ENCODE measurements around the gene CAPN7.

Gene CAPN7

DNA sequence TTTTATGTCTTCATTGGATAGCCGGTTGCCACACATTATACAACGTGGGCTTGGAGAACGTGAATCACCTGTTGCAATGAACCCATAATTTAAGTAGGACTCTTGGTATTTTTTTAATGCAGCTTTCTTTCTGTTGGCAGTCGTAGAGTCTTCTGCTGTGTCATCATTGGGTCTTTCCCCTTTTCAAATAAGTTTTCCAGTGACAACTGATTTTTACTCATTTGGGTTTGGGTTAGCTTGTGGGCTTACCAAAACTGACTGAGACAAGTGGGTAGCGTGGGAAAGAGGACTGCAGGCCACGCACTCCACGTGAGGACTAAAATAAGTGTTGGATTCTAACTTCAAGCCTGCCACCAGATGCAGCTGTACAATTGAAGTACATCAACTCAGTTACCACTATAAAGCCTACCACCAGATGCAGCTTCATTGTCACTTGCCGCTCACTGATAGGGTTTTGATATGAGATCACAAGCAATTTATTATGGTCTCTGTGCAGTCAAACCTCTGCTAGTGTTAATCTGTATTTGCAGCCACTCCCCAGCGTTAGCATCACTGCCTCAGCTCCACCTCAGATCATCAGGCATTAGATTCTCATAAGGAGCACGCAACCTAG, 6.4 kb upstream of the CAPN7 start:
- DNase-seq, result no peak

DNA sequence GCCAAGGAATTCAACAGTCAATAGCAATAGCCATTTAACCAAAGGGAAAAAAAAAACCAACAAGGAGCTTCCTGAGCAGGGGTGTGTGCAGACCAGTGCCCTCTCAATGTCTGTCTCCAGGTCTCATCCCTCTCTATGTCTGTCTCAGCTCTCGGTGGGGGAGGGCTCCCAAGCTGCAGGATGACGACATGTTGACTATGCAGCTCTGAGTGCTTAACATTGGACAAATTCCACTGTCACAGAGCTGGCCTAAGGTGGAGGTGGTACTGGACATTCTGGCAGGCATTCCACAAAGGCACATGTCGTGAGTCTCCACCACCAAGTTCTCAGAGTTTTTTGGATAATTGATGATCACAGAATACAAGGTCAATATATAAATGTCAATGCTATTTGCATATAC, 2.0 kb upstream of the CAPN7 start:
- DNase-seq, result no peak

DNA sequence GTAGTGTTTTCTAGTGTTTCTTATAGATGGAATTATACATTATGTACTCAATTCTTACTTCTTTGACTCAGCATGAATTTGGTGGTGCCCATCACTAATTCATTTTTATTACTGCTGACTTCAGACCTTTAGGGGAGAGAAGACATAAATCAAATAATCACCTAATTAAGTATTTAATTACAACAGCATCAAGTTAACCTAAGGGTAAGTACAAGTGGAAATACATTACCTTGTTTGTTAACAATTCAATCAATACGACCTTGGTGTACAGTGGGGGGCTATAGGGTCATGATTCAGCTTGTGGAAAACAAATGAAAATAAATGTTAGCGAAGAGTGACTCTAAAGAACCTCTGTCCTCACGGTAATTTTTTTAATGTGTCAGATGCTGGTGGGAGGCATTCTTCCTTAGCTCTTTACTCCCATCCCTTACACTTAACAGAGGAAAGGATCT, 538 bp upstream of the CAPN7 start:
- no peak for DNase-seq

DNA sequence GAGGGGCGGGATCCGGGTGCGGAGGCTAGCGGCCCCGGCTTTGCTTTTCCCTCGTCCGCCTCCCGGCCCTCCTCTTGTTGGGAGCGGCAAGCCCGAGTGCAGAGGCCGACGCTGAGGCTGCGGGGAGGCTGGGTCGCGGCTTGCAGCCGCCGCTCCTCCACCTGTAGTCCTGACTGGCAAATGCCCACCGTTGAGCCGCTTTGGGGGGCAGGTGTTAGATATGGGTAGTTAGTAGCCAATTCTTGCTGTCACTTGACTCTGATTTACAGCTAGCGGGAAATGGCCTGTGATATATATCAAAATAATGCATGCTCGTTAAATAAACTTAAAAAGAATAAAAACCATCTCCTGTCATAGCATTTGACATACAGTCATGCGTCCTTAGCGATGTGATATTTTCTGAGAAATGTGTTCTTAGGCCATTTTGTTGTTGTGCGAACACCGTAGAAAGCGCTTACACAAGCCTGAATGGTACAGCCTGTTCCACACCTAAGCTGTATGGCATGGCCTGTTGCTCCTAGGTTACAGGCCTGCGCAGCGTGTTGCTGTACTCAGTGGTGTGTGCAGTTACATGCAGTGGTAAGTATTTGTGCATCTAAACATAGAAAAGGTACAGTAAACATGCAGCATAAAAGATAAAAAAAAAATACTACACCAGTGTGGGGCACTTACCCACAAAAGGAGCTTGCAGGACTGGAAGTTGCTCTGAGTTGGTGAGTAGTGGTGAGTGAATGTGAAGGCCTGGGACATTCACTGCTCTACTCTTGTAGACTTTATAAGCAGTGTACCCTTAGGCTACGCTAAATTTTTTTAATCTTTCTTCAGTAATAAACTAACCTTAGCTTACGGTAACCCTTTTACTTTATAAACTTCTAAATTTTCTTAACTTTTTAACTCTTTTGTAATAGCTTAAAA, 873 bp downstream of the CAPN7 start:
- no peak for DNase-seq

DNA sequence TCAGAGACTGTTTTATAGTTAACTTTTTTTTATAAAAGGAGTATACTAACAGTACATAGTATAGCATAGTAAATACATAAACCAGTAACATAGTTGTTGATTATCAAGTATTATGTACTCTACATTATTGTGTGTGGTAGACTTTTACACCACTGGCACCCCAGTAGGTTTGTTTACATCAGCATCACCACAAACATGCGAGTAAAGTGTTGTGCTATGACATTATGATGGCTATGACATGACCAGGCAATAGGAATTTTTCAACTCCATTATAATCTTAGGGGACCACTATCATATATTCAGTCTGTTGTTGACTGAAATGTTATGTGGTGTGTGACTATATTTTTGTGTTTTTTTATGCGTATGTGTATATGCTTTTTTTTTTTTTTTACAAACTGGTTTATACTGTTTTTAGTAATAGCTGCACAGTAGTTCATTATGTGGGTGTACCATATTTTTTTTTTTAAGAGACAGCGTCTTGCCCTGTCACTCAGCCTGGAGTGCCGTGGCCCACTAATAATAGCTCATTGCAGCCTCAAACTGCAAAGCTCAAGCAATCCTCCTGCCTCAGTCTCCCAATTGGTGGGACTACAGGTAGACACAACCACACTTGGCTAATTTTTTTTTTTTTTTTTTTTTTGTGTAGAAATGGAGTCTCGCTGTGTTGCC, 1.9 kb downstream of the CAPN7 start:
- DNase-seq, result no peak

DNA sequence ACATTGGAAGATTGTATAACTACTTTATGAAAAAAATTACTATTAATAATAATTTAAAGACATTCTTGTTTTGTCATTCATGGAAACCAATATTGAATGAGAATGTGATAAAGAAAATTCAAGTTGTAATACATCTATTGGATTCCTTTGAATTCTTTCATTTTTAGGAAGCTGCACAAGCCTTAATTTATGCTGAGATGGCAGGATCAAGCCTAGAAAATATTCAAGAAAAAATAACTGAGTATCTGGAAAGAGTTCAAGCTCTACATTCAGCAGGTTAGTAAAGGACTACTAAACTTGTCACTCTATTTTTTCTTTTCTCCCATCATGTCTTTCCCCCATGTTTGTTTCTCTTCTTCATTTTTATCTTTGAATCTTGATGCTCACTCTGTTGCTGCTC, 5.9 kb downstream of the CAPN7 start:
- no peak for DNase-seq

DNA sequence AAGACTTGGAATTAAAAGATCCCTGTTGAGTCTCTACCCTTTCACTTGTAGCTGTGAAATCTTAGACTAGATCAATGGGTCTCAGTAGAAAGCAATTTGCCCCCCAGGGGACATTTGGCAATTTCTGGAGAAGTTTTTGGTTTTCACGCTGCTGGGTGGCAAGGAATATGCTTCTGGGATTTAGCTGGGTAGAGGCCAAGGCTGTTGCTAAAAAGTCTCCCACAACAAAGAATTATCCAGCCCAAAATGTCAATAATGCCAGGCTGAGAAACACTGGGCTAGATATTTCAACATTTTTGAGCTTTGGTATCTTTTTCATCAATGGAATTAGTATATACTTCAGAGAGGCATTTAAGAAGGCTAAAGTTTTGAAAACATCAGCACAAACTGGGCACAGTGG, 8.7 kb downstream of the CAPN7 start:
- no peak for DNase-seq

DNA sequence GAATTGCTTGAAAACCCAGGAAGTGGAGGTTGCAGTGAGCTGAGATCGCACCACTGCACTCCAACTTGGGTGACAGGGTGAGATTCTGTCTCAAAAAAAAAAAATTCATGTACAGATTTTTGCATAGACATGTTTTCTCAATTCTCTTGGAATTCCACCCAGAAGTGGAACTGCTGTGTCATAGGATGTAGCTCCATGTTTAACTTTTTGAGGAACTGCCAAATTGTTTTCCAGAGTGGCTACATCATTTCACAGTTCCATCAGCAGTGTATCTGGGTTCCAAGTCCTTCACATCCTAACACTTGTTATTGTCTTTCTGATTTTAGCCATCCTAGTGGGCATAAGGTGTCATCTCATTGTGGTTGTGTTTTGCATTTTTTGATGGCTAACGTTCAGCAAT, 9.9 kb downstream of the CAPN7 start:
- DNase-seq, result no peak

DNA sequence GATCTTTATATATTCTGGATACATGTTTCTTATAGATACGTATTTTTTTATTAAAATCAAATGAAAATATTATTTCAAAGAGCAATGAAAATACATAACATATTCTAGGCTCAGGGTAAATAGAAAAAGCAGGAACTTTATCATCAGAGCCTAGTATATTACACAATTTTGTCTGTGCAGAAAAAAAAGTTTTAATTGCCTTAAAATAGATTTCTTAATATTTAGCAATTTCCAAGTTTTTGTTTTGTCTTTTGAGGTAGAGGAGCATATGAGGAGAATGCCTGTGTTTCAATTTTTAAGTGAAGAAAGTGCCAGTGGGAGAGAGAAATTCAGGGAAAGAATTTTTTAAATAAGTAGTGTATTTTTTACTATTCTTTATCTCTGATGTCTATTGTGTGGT, 10.5 kb downstream of the CAPN7 start:
- DNase-seq, result no peak

DNA sequence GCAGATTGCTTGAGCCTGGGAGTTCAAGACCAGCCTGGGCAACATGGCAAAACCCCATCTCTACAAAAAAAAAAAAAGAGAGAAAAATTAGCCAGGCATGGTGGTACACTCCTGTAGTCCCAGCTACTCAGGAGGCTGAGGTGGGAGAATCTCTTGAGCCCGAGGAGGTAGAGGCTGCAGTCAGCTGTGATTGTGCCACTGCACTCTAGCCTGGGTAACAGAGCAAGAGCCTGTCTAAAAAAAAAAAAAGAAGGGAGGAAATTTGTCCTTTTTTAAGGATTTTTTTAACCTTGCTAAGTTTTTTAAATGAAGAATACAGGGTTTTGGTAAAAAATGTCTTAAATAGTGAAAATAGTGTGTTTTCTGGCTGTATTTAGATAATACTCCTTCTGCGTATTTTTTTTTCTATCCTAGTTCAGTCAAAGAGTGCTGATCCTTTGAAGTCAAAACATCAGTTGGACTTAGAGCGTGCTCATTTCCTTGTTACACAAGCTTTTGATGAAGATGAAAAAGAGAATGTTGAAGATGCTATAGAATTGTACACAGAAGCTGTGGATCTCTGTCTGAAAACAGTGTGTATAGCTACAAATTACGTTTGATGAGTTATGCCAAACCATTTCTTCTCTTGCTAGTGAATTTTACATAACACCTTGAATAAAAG, 11.1 kb downstream of the CAPN7 start:
- no peak for DNase-seq

DNA sequence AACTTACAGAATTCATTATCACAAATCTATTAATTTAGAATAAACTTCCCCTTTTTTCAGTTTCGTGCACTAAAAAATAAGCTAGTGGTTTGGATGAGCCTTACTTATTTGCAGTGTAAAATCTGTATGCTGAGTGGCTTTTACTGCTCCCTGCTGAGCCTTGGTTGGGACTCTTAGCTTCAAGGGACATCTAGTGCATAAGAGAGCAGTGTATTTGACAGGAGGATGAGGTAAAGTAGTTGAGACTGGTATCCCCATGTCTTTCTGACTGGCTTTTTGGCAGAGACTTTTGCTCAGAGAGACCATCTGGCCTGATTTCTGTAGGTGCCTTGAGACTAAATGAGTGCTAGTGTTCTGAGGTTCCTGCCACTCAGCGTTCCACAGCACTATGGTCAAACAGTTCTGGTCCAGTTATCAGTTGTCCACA, 11.8 kb downstream of the CAPN7 start:
- DNase-seq, result no peak

DNA sequence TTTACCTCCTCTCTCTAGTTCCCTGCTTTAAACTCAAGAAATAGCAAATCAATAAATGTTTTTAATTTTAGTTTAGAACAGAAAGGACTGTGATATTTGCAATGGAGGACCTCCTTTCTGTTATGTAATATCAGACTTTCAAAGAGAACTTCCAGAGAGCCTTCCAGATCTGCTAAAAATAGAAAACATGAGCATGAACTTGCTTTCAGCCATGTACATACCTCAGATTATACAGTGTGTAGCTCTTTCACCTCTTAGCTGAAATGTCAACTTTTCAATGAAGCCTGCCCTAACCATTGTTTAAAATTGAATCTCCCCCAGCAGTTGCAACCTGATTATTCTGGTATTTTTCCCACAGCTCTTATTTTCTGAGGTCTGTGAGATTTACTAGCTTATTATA, 12.6 kb downstream of the CAPN7 start:
- no peak for DNase-seq

DNA sequence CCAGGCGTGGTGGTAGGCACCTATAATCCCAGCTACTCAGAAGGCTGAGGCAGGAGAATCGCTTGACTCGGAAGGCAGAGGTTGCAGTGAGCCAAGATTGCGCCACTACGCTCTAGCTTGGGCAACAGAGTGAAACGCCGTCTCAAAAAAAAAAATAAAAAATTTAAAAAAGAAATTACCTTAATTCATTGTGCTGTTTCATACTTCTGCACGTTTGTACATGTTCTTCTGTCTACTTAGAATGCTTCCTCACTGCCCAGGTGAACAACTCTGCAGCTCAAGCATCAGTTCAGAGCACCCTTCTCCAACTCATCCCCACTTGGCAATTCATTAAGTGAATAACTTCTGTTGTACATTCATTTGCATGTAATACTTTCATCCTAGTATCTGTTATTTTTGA, 14.0 kb downstream of the CAPN7 start:
- DNase-seq, result no peak

DNA sequence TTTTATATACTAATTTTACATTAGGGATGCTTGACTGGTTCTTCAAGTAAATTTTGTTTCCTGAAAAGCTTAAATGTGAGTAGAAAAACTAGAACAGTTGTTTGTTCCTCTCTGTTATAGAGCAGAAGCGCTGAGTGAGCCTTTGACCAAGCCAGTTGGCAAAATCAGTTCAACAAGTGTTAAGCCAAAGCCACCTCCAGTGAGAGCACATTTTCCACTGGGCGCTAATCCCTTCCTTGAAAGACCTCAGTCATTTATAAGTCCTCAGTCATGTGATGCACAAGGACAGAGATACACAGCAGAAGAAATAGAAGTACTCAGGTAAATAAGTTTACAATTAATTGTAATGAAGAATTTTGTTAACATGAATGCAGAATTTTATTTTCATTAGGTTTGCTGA, 14.6 kb downstream of the CAPN7 start:
- peak in 3 of 51 donors; percentile 5 to 16 (median 11) for DNase-seq

DNA sequence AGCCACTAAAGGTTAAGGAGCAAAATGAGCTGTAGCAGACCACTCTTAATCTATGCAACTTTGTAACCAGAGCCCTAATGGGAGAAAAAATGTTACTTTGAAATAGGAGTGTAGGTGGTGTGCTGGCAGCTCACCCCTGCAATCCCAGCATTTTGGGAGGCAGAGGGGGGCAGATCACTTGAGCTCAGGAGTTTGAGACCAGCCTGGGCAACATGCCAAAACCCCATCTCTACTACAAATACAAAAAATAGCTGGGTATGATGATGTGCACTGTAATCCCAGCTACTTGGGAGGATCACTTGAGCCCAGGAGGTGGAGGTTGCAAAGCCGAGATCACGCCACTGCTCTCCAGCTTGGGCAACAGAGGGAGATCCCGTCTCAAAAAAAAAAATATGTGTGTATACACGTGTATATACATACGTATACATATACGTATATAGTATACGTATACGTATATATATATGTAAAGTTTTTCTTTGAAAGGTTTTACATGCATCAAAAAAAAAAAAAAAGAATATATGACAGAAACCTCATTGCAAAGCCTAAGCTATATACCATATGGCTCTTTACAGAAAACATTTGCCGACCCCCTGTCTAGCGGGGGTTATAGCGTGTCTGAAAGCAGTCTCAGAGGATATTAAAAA, 15.7 kb downstream of the CAPN7 start:
- no peak for DNase-seq

DNA sequence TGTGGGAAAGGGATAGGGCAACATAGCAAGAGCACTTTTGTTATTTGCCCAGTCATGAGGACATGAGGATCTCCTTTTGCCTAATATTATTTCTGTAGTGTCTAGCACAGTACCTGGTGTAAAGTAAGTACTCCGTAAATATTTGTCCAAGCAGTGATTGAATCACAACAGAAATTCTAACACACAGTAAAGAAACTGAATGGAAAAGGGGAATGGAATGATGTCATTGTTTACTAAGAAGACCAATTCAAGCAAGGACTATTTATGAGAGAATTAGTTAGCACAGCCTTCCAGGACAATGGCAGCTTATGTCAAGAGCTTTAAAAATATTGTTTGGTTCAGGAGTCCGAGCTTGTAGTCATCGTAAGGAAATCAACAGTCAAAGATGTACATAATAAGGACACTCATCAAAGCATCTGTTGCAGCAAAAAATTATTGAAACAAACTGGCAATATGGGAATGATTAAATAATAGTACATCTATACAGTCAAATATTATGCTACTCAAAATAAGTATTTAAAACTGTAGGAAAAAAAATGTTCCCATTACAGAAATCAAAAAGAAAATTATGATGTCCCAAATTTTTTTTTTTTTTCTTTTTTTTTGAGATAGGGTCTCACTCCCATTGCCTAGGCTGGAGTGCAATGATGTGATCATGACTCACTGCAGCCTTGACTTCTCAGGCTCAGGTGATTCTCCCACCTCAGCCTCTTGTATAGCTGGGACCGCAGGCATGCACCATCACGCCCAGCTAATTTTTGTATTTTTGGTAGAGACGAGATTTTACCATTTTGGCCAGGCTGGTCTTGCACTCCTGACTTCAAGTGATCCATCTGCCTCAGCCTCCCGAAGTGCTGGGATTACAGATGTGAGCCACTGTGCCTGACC, 17.9 kb downstream of the CAPN7 start:
- no peak for DNase-seq

DNA sequence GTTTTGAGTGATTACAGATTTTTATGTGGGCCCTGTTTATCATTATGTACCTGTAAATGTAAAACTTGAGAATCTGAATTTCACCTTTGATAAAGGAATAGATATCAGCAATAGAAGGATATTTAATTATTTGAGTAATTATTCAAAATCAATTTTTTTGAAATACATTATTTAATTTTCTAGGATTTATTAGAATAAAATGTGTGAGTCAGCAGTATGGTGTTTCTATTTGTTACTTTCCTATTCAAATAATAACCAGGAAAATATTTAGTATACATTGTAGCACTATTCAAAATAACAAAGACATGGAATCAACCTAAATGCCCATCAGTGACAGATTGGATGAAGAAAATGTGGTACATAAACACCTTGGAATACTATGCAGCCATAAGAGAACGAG, 22.1 kb downstream of the CAPN7 start:
- no peak for DNase-seq

DNA sequence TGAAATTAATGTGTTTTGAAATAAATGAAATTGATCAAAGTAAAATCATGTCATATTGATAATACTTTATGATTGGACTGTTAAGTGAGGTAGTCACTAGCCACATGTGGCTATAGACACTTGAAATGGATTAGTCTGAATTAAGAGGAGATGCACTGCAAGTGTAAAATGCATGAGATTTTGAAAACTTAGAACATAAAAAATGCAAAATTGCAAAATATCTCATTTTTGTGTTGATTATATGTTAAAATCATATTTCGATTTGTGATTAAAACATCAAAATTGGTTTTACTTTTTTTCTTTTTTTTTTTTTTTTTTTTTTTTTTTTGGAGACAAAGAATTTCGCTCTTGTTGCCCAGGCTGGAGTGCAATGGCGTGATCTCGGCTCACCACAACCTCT, 23.2 kb downstream of the CAPN7 start:
- no peak for DNase-seq

DNA sequence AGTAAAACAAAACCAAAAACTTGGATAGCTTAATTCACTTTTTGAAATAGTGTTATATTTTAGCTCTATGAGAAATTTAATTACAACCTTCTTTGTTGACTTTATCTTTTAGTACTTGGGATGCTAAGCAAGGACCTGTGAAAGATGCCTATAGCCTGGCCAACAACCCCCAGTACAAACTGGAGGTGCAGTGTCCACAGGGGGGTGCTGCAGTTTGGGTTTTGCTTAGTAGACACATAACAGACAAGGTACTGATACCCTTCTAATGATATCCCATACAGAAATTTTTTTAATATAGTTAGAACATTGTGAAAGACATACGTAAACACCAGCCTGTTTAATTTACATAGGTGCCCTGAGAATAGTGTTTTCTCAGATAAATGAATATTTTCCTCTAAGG, 35.3 kb downstream of the CAPN7 start:
- DNase-seq, result peak in 3 of 51 donors; percentile 16 to 36 (median 17)

DNA sequence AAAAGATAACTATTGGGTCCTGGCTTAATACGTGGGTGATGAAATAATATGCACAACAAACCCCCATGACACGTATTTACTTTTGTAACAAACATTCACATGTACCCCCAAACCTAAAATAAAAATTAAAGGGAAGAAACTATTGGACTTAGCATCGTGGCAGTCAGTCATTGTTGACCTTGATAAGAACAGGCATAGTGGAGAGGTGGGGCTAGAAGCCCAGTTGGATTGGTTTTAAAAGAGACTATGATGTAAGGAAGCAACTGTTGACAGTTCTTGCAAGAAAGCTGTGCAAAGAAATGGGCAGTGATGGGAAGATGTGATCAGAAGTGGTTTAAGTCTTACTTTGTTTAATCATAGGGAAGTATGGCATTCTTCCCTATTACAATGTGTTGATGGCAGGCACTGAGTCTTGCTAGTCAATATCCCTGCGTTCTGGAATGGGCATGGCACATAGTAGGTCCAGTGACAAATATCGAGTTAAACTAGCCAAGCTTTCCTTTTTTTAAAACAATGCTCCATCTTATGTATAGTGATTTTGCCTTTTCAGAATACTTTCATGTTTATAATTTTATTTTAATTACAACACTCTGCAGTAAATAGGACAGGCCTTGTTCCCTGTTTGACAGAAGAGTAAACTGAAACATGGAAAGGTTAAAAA, 37.9 kb downstream of the CAPN7 start:
- DNase-seq, result no peak
